Fibroblast of lung (primary cell): ENCODE measurements around the gene PRX.

Experiments used
- EZH2 ChIP-seq: IDR thresholded peaks from 2 replicates; pipeline ENCODE4 v1.5.1; 2012; ENCODE audit warnings: low read length, control low read depth, mild to moderate bottlenecking; ENCODE audit errors: missing control alignments
- TF ChIP-seq, protein P1 (sequence below), 2 donors: IDR thresholded peaks in 1 of 2; conservative IDR thresholded peaks in 1 of 2; 1 replicate in 1 of 2; 2 replicates in 1 of 2; pipeline ENCODE4 v1.5.1; 2011 to 2012; ENCODE audit warnings: low read length in 2 of 2, control low read depth in 1 of 2, inconsistent platforms in 1 of 2, low read depth in 1 of 2, mild to moderate bottlenecking in 1 of 2

DNA sequence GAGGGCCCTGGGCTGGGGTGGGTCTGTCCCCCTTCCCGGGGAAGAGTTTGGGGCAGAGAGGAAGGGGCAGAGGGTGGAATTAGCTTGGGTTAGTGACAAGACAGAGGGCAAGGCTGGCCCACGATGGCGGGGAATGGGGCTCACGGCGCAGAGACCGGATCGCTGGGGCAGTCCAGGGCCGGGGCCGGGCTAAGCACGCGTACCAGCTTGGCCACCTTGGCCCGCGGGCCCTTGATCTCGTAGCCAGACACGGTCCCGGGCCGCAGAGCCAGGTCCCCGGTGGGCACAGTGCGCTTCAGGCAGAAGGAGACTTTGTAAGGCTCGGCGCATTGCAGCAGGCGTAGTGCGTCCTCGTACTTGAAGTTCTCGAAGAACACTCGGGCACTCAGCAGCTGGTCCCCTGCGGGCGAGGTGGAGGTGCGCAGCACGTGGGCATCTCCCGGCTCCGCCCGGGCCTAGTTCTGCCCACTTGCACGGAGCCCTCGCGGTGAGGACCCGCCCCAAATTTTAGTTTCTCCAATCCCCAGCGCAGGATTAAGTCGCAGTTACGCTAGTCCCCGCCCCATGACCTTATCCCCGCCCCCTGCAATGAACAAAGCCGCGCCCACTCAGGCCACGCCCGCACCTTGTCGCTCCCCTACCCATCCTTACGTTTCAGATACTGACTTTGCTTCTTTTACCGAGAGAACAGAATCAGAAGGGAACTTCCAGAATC is 14.6 kb downstream of the PRX start:
- no peak for TF ChIP-seq EZH2
- TF ChIP-seq, protein P1, sequence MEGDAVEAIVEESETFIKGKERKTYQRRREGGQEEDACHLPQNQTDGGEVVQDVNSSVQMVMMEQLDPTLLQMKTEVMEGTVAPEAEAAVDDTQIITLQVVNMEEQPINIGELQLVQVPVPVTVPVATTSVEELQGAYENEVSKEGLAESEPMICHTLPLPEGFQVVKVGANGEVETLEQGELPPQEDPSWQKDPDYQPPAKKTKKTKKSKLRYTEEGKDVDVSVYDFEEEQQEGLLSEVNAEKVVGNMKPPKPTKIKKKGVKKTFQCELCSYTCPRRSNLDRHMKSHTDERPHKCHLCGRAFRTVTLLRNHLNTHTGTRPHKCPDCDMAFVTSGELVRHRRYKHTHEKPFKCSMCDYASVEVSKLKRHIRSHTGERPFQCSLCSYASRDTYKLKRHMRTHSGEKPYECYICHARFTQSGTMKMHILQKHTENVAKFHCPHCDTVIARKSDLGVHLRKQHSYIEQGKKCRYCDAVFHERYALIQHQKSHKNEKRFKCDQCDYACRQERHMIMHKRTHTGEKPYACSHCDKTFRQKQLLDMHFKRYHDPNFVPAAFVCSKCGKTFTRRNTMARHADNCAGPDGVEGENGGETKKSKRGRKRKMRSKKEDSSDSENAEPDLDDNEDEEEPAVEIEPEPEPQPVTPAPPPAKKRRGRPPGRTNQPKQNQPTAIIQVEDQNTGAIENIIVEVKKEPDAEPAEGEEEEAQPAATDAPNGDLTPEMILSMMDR (conservative IDR thresholded peaks at IDR 0.05 in 1 of 2, IDR thresholded peaks at IDR 0.05 in 1 of 2; ENCODE audit: low read depth in 1 of 2, low read length in 2 of 2): no peak
